Endothelial cell of umbilical vein (primary cell): ENCODE data around the gene MARCHF11. TPM values are rescaled to one million over a fixed set of nuclear protein-coding genes. Genes with fewer than 3 reads are reported as not detected.

Experiments used
- BruUV-seq: library from RNA; stranded (reverse); fragments of 400-500 nt; replicated peaks from 2 replicates; lab custom pipeline; 2021; lab: Mats Ljungman, UMichigan
- CTCF ChIA-PET: fragments of 300-600, 350-600 bp; sonication (Branson Sonifier 250); formaldehyde crosslinking; loops from one replicate; lab custom pipeline; 2021; ENCODE audit warnings: antibody characterized with exemption, inconsistent platforms; lab: Charles Lee
- POLR2A ChIA-PET: fragments of 300-600, 350-600 bp; sonication (Branson Sonifier 250); formaldehyde crosslinking; loops from one replicate; lab custom pipeline; 2021; ENCODE audit warnings: antibody characterized with exemption, inconsistent platforms; lab: Charles Lee
- DNase-seq: peaks from one replicate; pipeline ENCODE4 v3.0.0-alpha.2; 2011; ENCODE audit warnings: low read depth, low spot score
- FAIRE-seq: peaks from 2 replicates; lab custom pipeline; 2011; peaks lifted over from hg19 to GRCh38; lab: Jason Lieb, UNC
- H2AFZ ChIP-seq: 2 replicates; pipeline ENCODE4 v1.6.0; 2012; ENCODE audit warnings: low read depth, low read length, control low read depth, inconsistent platforms
- H3K27ac ChIP-seq: 2 replicates; pipeline ENCODE4 v1.5.1; 2011; ENCODE audit warnings: low read depth, mild to moderate bottlenecking, control low read depth, low read length, moderate library complexity; ENCODE audit not compliant: insufficient read depth
- H3K27me3 ChIP-seq, 2 experiments: 2 replicates each; pipeline versions ENCODE4 v1.6.0 to v1.6.1; 2011; ENCODE audit warnings: low read length in 2 of 2, mixed read lengths in 1 of 2; ENCODE audit not compliant: control insufficient read depth in 2 of 2, insufficient read depth in 2 of 2
- H3K36me3 ChIP-seq, 2 experiments: 2 replicates in 1 of 2; 3 replicates in 1 of 2; pipeline ENCODE4 v1.5.1; 2011; ENCODE audit warnings: low read length in 2 of 2, mild to moderate bottlenecking in 1 of 2, moderate library complexity in 1 of 2; ENCODE audit not compliant: control insufficient read depth in 2 of 2, insufficient read depth in 2 of 2; ENCODE audit errors: extremely low read depth in 1 of 2
- H3K4me1 ChIP-seq: 3 replicates; pipeline ENCODE4 v1.5.1; 2011; ENCODE audit warnings: mild to moderate bottlenecking, low read length; ENCODE audit not compliant: control insufficient read depth, insufficient read depth; ENCODE audit errors: extremely low read depth
- H3K4me2 ChIP-seq: 2 replicates; pipeline ENCODE4 v1.6.1; 2011; ENCODE audit warnings: low read length, control low read depth, mixed read lengths; ENCODE audit not compliant: insufficient read depth
- H3K4me3 ChIP-seq, 3 experiments: fragments of 200-600 bp in 1 of 3; sonication (generic), shearing (Covaris generic) in 1 of 3; replicated peaks in 1 of 3; 2 replicates each; pipeline ENCODE4 v1.5.1; 2011 to 2016; ENCODE audit warnings: control low read depth in 3 of 3, low read length in 3 of 3, mild to moderate bottlenecking in 2 of 3, inconsistent platforms in 1 of 3, low read depth in 1 of 3, moderate library complexity in 1 of 3; ENCODE audit not compliant: insufficient read depth in 1 of 3
- H3K79me2 ChIP-seq: 2 replicates; pipeline ENCODE4 v1.6.0; 2012; ENCODE audit warnings: low read length, inconsistent platforms; ENCODE audit not compliant: control insufficient read depth, insufficient read depth
- H3K9ac ChIP-seq: replicated peaks from 2 replicates; pipeline ENCODE3; 2011; ENCODE audit warnings: low read length, control low read depth; ENCODE audit not compliant: insufficient read depth; ENCODE audit errors: extremely low read depth
- H3K9me1 ChIP-seq: replicated peaks from 3 replicates; pipeline ENCODE4 v1.6.0; 2011; ENCODE audit warnings: mild to moderate bottlenecking, low read length; ENCODE audit not compliant: control insufficient read depth, insufficient read depth; ENCODE audit errors: extremely low read depth
- H3K9me3 ChIP-seq: replicated peaks from 2 replicates; pipeline ENCODE4 v1.5.1; 2012; ENCODE audit warnings: low read length, inconsistent platforms; ENCODE audit not compliant: control insufficient read depth, insufficient read depth
- H4K20me1 ChIP-seq: replicated peaks from 2 replicates; pipeline ENCODE3; 2011; ENCODE audit warnings: mild to moderate bottlenecking, low read length; ENCODE audit not compliant: control insufficient read depth, insufficient read depth; ENCODE audit errors: extremely low read depth
- CTCF ChIP-seq, 2 donors: IDR thresholded peaks; 1 replicate in 1 of 2; 2 replicates in 1 of 2; pipeline ENCODE4 v1.5.1; 2011; ENCODE audit warnings: low read length in 2 of 2, mild to moderate bottlenecking in 2 of 2, moderate library complexity in 2 of 2, control low read depth in 1 of 2, inconsistent platforms in 1 of 2, low read depth in 1 of 2; ENCODE audit not compliant: insufficient read depth in 1 of 2; ENCODE audit errors: extremely low read depth in 1 of 2
- EZH2 ChIP-seq: IDR thresholded peaks from 2 replicates; pipeline ENCODE4 v1.6.1; 2012; ENCODE audit warnings: borderline replicate concordance, low read depth, mild to moderate bottlenecking, moderate library complexity, low read length, inconsistent platforms; ENCODE audit not compliant: severe bottlenecking
- FOS ChIP-seq: IDR thresholded peaks from 2 replicates; pipeline ENCODE4 v1.6.1; 2011; ENCODE audit warnings: mild to moderate bottlenecking, low read length, moderate library complexity, borderline replicate concordance; ENCODE audit not compliant: insufficient read depth
- GATA2 ChIP-seq: IDR thresholded peaks from 2 replicates; pipeline ENCODE4 v1.7.0; 2011; ENCODE audit warnings: low read depth, mild to moderate bottlenecking, moderate library complexity, mixed read lengths, low read length; ENCODE audit not compliant: insufficient read length, insufficient read depth
- JUN ChIP-seq: IDR thresholded peaks from 2 replicates; pipeline ENCODE4 v1.6.1; 2011; ENCODE audit warnings: borderline replicate concordance, low read depth; ENCODE audit not compliant: insufficient read length, insufficient read depth
- MAX ChIP-seq: IDR thresholded peaks from 2 replicates; pipeline ENCODE4 v1.6.1; 2011; ENCODE audit not compliant: insufficient read depth, insufficient read length
- MYC ChIP-seq: IDR thresholded peaks from one replicate; pipeline ENCODE4 v1.6.1; 2011; ENCODE audit warnings: mild to moderate bottlenecking, low read depth, low read length
- POLR2A ChIP-seq: IDR thresholded peaks from 2 replicates; pipeline ENCODE4 v1.6.1; 2012; ENCODE audit warnings: low read depth, mild to moderate bottlenecking, control low read depth, low read length
- POLR2AphosphoS5 ChIP-seq: IDR thresholded peaks from 2 replicates; pipeline ENCODE4 v1.6.1; 2012; ENCODE audit warnings: low read depth, mild to moderate bottlenecking, control low read depth, low read length, moderate library complexity; ENCODE audit not compliant: insufficient read depth
- dilution Hi-C: fragments of 300-500 bp; cut with MboI; formaldehyde crosslinking; loops from one replicate; pipeline ENCODE4 v1.15.0; 2019; ENCODE audit warnings: low sequenced_read_pairs; ENCODE audit not compliant: extremely low pct_ligation_motif_present
- intact Hi-C: fragments of 100-400 bp; cut with micrococcal nuclease; formaldehyde crosslinking; loops from one replicate; pipeline ENCODE4 v1.10.0; 2022
- polyA plus RNA-seq, 4 experiments: library from polyadenylated mRNA; depleted of rRNA in 3 of 4; stranded (reverse) in 3 of 4; unstranded in 1 of 4; fragments of >200 nt; gene quantifications; 2 replicates each; pipeline versions ENCODE4 v1.2.1 to v1.2.3, GENCODE V29; 2011 to 2012; ENCODE audit warnings: missing spikeins in 1 of 4
- total RNA-seq: library from RNA; stranded (reverse); gene quantifications from 2 replicates; pipeline ENCODE4 v1.2.3, GENCODE V29; 2021

MARCHF11 gene
- total and polyA plus RNA-seq, 2 donors (not counting 3 experiments of a cell fraction or from before 2014, with no cell fraction given) = not detected

- Histone ChIP-seq H3K27me3 (peaks cover 0 to 3% of the 10 kb centered on the region in 2 experiments), H3K9ac (no peak overlapping the region), H3K9me1 (no peaks in the 10 kb centered on the region), H4K20me1 (no peaks in the 10 kb centered on the region), H3K27ac (no peak overlapping the region), H3K4me3 (no peak overlapping the region), H3K36me3 (no peaks in the 10 kb centered on the region), H3K79me2 (no peaks in the 10 kb centered on the region), H3K4me1 (no peaks in the 10 kb centered on the region), H3K9me3 (no peaks in the 10 kb centered on the region), H2AFZ (no peak overlapping the region), H3K4me2 (no peak overlapping the region)
- dilution Hi-C loops (no loop called here), intact Hi-C loops (no loop called here)
- FAIRE-seq (no peak), DNase-seq (no peak)
- TF ChIP-seq GATA2 (no peak), MAX (no peak), MYC (no peak), JUN (no peak), FOS (no peak), POLR2A (no peak), CTCF (IDR thresholded peaks at IDR 0.05; ENCODE audit: extremely low read depth in 1 of 2, insufficient read depth in 1 of 2, low read depth in 1 of 2, low read length in 2 of 2) (no peak), EZH2 (no peak), POLR2AphosphoS5 (no peak)
- CTCF ChIA-PET = no interaction called here
- POLR2A ChIA-PET = no interaction called here
- no TSS peak for BruUV-seq
Observed at GRCh38 chr5:16034319-16035001, 145.1 kb downstream of the MARCHF11 start.
